B cell (primary cell): Measurements from ENCODE around the gene OXSR1.

Experiments used
- EZH2 ChIP-seq: IDR thresholded peaks from 2 replicates; pipeline ENCODE4 v1.6.1; 2012; ENCODE audit warnings: borderline replicate concordance, low read depth, mild to moderate bottlenecking, moderate library complexity, low read length; ENCODE audit not compliant: insufficient read depth, poor library complexity, severe bottlenecking
- TF ChIP-seq, protein P1 (sequence below): fragments of 200-600 bp; IDR thresholded peaks from one replicate; pipeline ENCODE4 v1.8.0; 2022; ENCODE audit warnings: antibody characterized with exemption, mild to moderate bottlenecking

DNA sequence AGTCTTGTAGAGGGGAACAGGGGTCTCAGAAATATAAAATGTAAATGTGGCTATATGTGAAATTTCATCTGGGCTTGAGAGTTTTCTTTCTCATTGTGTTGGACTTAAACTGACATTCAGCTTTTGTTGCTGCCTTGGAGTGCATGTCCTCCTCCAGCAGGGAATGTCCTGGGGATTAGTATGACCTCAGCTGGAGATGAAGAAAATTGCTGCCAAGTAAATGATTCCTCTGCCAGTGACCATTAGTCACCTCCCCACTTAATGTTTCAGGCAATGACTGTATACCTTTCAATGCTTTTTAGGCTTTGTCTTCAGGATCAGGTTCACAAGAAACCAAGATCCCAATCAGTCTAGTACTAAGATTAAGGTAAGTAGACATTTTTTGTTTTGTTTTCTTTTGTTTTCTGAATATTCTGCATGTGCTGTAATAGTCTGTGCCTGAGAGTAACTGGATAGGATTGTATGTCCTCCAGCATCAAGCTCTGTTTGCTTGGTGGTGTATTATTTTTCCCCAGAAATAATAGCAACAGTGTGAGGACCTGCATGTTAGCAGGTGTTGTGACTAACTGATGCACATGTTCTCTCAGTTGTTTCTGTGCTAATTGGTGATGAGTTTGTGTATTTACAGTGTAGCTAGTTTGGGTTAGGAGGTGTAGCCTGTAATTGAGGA lies 82.2 kb downstream of the OXSR1 start:
- TF ChIP-seq, protein P1, sequence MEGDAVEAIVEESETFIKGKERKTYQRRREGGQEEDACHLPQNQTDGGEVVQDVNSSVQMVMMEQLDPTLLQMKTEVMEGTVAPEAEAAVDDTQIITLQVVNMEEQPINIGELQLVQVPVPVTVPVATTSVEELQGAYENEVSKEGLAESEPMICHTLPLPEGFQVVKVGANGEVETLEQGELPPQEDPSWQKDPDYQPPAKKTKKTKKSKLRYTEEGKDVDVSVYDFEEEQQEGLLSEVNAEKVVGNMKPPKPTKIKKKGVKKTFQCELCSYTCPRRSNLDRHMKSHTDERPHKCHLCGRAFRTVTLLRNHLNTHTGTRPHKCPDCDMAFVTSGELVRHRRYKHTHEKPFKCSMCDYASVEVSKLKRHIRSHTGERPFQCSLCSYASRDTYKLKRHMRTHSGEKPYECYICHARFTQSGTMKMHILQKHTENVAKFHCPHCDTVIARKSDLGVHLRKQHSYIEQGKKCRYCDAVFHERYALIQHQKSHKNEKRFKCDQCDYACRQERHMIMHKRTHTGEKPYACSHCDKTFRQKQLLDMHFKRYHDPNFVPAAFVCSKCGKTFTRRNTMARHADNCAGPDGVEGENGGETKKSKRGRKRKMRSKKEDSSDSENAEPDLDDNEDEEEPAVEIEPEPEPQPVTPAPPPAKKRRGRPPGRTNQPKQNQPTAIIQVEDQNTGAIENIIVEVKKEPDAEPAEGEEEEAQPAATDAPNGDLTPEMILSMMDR = no peak
- TF ChIP-seq EZH2 = no peak
